Hepatocyte (in vitro differentiated cells): Measurements from ENCODE around the gene ASF1B. TPM values are rescaled to one million over a fixed set of nuclear protein-coding genes. Genes with fewer than 3 reads are reported as not detected.

ENCODE experiments used
- DNase-seq: peaks from one replicate; pipeline ENCODE4 v3.0.0-alpha.2; 2016; ENCODE audit warnings: low spot score
- H2AFZ ChIP-seq: fragments of 200-600 bp; sonication (generic); 2 replicates; pipeline ENCODE4 v1.6.0; 2016; ENCODE audit warnings: antibody characterized with exemption, mild to moderate bottlenecking
- H3K27ac ChIP-seq: fragments of 200-600 bp; sonication (generic); 2 replicates; pipeline ENCODE4 v1.5.1; 2016; ENCODE audit warnings: mild to moderate bottlenecking
- H3K27me3 ChIP-seq: fragments of 200-600 bp; sonication (generic); 2 replicates; pipeline ENCODE4 v1.6.1; 2016
- H3K36me3 ChIP-seq: fragments of 200-600 bp; sonication (generic); replicated peaks from 2 replicates; pipeline ENCODE4 v1.5.1; 2016; ENCODE audit warnings: low read depth; ENCODE audit not compliant: insufficient read depth
- H3K4me1 ChIP-seq: fragments of 200-600 bp; sonication (generic); 2 replicates; pipeline ENCODE4 v1.5.1; 2016; ENCODE audit warnings: mild to moderate bottlenecking, moderate library complexity; ENCODE audit not compliant: insufficient read depth
- H3K4me2 ChIP-seq: fragments of 200-600 bp; sonication (generic); 2 replicates; pipeline ENCODE4 v1.6.0; 2016
- H3K4me3 ChIP-seq: fragments of 200-600 bp; sonication (generic); 2 replicates; pipeline ENCODE4 v1.5.1; 2016; ENCODE audit warnings: mild to moderate bottlenecking
- H3K79me2 ChIP-seq: fragments of 200-600 bp; sonication (generic); 2 replicates; pipeline ENCODE4 v1.6.0; 2017; ENCODE audit warnings: mild to moderate bottlenecking
- H3K9me2 ChIP-seq: fragments of 200-600 bp; sonication (generic); replicated peaks from 2 replicates; pipeline ENCODE4 v1.6.0; 2017; ENCODE audit warnings: mild to moderate bottlenecking; ENCODE audit not compliant: insufficient read depth
- H3K9me3 ChIP-seq: fragments of 200-600 bp; sonication (generic); 2 replicates; pipeline ENCODE4 v1.5.1; 2016; ENCODE audit warnings: low read depth, mild to moderate bottlenecking
- H4K20me1 ChIP-seq: fragments of 200-600 bp; sonication (generic); 2 replicates; pipeline ENCODE4 v1.6.0; 2016; ENCODE audit warnings: mild to moderate bottlenecking; ENCODE audit not compliant: insufficient read depth, poor library complexity, severe bottlenecking
- EZH2 ChIP-seq: fragments of 200-600 bp; sonication (generic); IDR thresholded peaks from 2 replicates; pipeline ENCODE4 v1.6.1; 2016; ENCODE audit warnings: antibody characterized with exemption, mild to moderate bottlenecking, borderline replicate concordance
- EZH2phosphoT487 ChIP-seq: fragments of 200-600 bp; sonication (generic); IDR thresholded peaks from one replicate; pipeline ENCODE4 v1.6.1; 2018; ENCODE audit warnings: antibody characterized with exemption, mild to moderate bottlenecking, low read depth, moderate library complexity; ENCODE audit not compliant: unreplicated experiment, severe bottlenecking
- WGBS: methylation state at CpG from one replicate; pipeline ENCODE4 v1.1.6; 2016; ENCODE audit warnings: low lambda C conversion rate; ENCODE audit errors: missing lambda C conversion rate; 5-methylcytosine and 5-hydroxymethylcytosine counted together
- polyA plus RNA-seq: library from polyadenylated mRNA; unstranded; fragments of >200 nt; fragmentation: Nextera tagmentation; extraction: Ambion mirVana; gene quantifications from 2 replicates; pipeline ENCODE4 v1.2.1, GENCODE V29; 2016
- total RNA-seq: library from RNA; depleted of rRNA; stranded (reverse); fragments of >200 nt; gene quantifications from 2 replicates; pipeline ENCODE4 v1.2.3, GENCODE V29; 2014
- TF ChIP-seq, protein P1 (sequence below): fragments of 200-600 bp; sonication (generic); IDR thresholded peaks from 2 replicates; pipeline ENCODE4 v1.5.1; 2016; ENCODE audit warnings: antibody characterized with exemption, mild to moderate bottlenecking; ENCODE audit not compliant: poor library complexity

The ASF1B gene
- total and polyA plus RNA-seq, 2 experiments from 2014 or later: 5.1 to 12.4 TPM

- no peak overlapping the region for H3K4me2 ChIP-seq
- H2AFZ ChIP-seq: no peak overlapping the region
- H3K79me2 ChIP-seq: peaks cover 11% of the 10 kb centered on the region
- H3K27ac ChIP-seq: no peak overlapping the region
- H3K9me2 ChIP-seq: no peaks in the 10 kb centered on the region
- DNase-seq: no peak
- H4K20me1 ChIP-seq: no peaks in the 10 kb centered on the region
- H3K36me3 ChIP-seq: no peaks in the 10 kb centered on the region
- WGBS: 82% methylated on average over 8 of the region's 8 CpGs
- no peaks in the 10 kb centered on the region for H3K27me3 ChIP-seq
- no peaks in the 10 kb centered on the region for H3K4me1 ChIP-seq
- no peak overlapping the region for H3K4me3 ChIP-seq
- TF ChIP-seq EZH2phosphoT487 (no peak), EZH2 (no peak)
- TF ChIP-seq, protein P1, sequence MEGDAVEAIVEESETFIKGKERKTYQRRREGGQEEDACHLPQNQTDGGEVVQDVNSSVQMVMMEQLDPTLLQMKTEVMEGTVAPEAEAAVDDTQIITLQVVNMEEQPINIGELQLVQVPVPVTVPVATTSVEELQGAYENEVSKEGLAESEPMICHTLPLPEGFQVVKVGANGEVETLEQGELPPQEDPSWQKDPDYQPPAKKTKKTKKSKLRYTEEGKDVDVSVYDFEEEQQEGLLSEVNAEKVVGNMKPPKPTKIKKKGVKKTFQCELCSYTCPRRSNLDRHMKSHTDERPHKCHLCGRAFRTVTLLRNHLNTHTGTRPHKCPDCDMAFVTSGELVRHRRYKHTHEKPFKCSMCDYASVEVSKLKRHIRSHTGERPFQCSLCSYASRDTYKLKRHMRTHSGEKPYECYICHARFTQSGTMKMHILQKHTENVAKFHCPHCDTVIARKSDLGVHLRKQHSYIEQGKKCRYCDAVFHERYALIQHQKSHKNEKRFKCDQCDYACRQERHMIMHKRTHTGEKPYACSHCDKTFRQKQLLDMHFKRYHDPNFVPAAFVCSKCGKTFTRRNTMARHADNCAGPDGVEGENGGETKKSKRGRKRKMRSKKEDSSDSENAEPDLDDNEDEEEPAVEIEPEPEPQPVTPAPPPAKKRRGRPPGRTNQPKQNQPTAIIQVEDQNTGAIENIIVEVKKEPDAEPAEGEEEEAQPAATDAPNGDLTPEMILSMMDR: no peak
- no peaks in the 10 kb centered on the region for H3K9me3 ChIP-seq
Observed at GRCh38 chr19:14105680-14106079, 30.7 kb downstream of the ASF1B start.

DNA sequence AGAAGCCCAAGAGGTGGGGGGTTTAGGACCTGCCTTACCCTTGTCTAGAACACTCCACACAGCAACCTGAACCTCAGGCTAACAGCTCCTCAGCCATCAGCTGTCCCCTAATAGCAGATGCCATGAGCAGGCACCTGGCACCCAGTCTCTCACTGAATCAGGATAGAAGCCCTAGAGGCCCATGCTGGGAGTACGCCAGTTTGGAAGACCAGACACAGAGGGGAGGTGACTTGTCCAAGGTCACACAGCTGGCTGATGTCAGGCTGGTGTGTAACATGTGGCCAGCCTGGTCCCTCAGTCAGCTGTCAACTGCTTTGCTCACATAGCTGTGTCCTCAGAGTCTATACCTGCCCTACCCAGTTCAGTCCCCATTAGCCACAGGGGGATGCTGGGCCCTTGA, 33.1 kb downstream of the ASF1B start:
- Histone ChIP-seq H3K9me3 (no peaks in the 10 kb centered on the region), H3K27me3 (no peaks in the 10 kb centered on the region), H3K4me3 (no peak overlapping the region), H3K4me1 (no peaks in the 10 kb centered on the region), H3K4me2 (no peak overlapping the region), H2AFZ (no peak overlapping the region), H4K20me1 (no peaks in the 10 kb centered on the region), H3K27ac (no peak overlapping the region), H3K36me3 (no peaks in the 10 kb centered on the region), H3K9me2 (no peaks in the 10 kb centered on the region), H3K79me2 (peaks cover 3% of the 10 kb centered on the region)
- TF ChIP-seq EZH2 (no peak), EZH2phosphoT487 (no peak)
- TF ChIP-seq, protein P1: no peak
- DNase-seq: no peak
- WGBS: 100% methylated on average over 1 of the region's 1 CpG

DNA sequence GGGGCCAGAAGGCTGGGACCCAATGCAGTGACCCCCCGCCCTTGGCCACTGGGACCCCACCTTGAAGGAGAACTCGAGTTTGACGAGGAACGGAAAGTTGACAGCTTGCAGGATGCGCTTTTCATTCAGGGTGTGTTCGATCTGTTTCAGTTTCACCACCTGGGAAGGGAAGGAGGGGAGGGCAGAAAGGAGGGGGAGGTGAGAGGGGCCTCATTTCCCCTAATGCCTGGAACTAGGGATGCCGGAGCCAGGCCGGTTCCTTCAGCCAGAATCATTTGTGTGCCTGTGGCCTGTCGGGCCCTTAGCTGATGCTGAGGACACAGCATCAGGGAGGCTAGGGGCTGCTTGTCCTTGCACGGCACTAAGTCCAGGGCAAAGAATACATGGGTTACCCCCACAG, 33.6 kb downstream of the ASF1B start:
- Histone ChIP-seq H3K9me3 (no peaks in the 10 kb centered on the region), H3K79me2 (no peaks in the 10 kb centered on the region), H3K4me1 (no peaks in the 10 kb centered on the region), H3K4me3 (no peak overlapping the region), H3K9me2 (no peaks in the 10 kb centered on the region), H3K27ac (no peak overlapping the region), H4K20me1 (no peaks in the 10 kb centered on the region), H2AFZ (no peak overlapping the region), H3K4me2 (no peak overlapping the region), H3K27me3 (no peaks in the 10 kb centered on the region), H3K36me3 (no peaks in the 10 kb centered on the region)
- 93% methylated on average over 10 of the region's 10 CpGs for WGBS
- no peak for DNase-seq
- TF ChIP-seq EZH2 (no peak), EZH2phosphoT487 (no peak)
- TF ChIP-seq, protein P1: no peak

DNA sequence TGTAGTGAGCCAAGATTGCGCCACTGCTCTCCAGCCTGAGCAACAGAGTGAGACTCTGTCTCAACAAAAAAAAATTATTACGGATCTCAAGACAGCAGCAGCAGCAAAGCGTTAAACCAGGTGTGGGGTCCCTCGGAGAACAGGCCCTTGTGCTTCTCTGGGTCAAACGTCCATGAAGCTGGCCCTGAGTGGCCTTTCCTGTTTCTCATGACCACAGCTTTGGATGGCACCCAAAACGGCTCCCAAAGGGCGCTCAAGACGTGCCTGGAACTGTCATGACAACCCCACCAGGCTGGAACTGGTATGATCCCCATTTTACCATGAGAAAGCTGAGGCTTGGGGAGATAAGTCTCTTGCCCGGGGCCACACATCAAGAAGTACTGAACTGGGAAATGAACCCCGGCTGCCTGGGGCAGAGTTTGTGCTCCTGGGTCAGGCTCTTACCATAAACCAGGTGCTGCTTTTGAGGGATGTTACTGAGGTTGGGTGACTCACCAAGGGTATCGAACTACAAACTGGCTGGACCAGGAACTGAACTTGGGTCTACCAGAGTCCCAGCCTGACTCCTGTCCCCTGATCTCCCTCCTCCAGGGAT, 34.2 kb downstream of the ASF1B start:
- no peak overlapping the region for H3K4me2 ChIP-seq
- H3K79me2 ChIP-seq: no peaks in the 10 kb centered on the region
- no peaks in the 10 kb centered on the region for H3K4me1 ChIP-seq
- no peak overlapping the region for H2AFZ ChIP-seq
- H3K36me3 ChIP-seq: no peaks in the 10 kb centered on the region
- no peak overlapping the region for H3K4me3 ChIP-seq
- H3K9me2 ChIP-seq: no peaks in the 10 kb centered on the region
- H3K27me3 ChIP-seq: no peaks in the 10 kb centered on the region
- no peak overlapping the region for H3K27ac ChIP-seq
- H4K20me1 ChIP-seq: no peaks in the 10 kb centered on the region
- no peak for DNase-seq
- no peaks in the 10 kb centered on the region for H3K9me3 ChIP-seq
- no peak for TF ChIP-seq EZH2phosphoT487
- TF ChIP-seq EZH2: no peak
- TF ChIP-seq, protein P1: no peak
- WGBS: 94% methylated on average over 11 of the region's 11 CpGs
